Large intestine (tissue), 3 donors: ENCODE results near the gene B4GALT2. TPM values are rescaled to one million over a fixed set of nuclear protein-coding genes. Genes with fewer than 3 reads are reported as not detected.

Source experiments
- DNase-seq, 2 donors: peaks; one replicate each; pipeline versions ENCODE4 v3.0.0 to v3.0.0-alpha.2; 2013
- H3K27ac ChIP-seq: one replicate; pipeline ENCODE4 v1.5.1; 2013; ENCODE audit warnings: low read length
- H3K27me3 ChIP-seq: 2 replicates; pipeline ENCODE4 v1.6.1; 2013; ENCODE audit warnings: low read length; ENCODE audit not compliant: control insufficient read depth, insufficient read depth
- H3K36me3 ChIP-seq: 2 replicates; pipeline ENCODE4 v1.6.1; 2013; ENCODE audit warnings: low read length; ENCODE audit not compliant: control insufficient read depth, insufficient read depth
- H3K4me1 ChIP-seq: one replicate; pipeline ENCODE4 v1.6.1; 2013; ENCODE audit warnings: low read length; ENCODE audit not compliant: control insufficient read depth, insufficient read depth
- H3K4me3 ChIP-seq: one replicate; pipeline ENCODE4 v1.5.1; 2013; ENCODE audit warnings: low read length
- H3K9me3 ChIP-seq: one replicate; pipeline ENCODE4 v1.6.1; 2013; ENCODE audit warnings: mild to moderate bottlenecking, low read depth, low read length, moderate library complexity; ENCODE audit not compliant: control insufficient read depth
- whole genome bisulfite sequencing: methylation state at CpG from one replicate; pipeline ENCODE4 v1.1.5; 2013; ENCODE audit warnings: low lambda C conversion rate; ENCODE audit not compliant: insufficient coverage; 5-methylcytosine and 5-hydroxymethylcytosine counted together
- polyA plus RNA-seq: library from polyadenylated mRNA; unstranded; fragments of 120-200 nt; gene quantifications from one replicate; pipeline ENCODE4 v1.2.1, GENCODE V29; 2013

Gene B4GALT2
- polyA plus RNA-seq, 1 donor = 37.4 TPM

DNA sequence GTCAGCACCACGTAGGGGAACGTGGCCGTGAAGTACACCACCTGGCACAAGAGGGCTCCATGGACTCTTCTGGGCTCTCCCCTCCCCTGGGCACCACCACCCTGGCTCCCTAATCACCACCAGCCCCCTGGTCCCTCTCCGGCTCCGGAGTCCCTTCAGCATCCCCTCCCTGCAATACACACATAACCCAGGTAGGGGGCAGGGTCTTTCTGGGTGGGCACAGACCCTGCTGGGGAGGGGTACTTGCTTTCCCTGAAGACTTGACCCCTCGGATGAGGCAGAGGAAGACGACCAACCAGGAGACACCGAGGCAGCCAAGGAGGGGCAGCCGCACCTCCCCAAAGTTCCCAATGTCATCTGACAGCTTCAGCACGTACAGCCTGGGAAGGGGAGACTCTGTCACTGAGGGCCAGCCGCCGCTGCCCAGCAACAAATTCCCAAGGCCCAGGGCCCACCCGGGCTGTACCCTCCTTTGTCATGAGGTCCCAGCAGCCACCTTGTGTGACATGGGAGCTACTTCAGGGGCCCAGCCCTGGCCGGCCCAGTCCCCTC lies 23.7 kb downstream of the B4GALT2 start:
- H3K9me3 ChIP-seq = no peaks in the 10 kb centered on the region
- no peaks in the 10 kb centered on the region for H3K27me3 ChIP-seq
- DNase-seq = no peak
- WGBS = no CpG with 5 or more reads among the region's 14 CpGs
- H3K27ac ChIP-seq = no peak overlapping the region
- H3K4me3 ChIP-seq = no peak overlapping the region
- H3K36me3 ChIP-seq = no peaks in the 10 kb centered on the region
- H3K4me1 ChIP-seq = peaks cover 8% of the 10 kb centered on the region

GRCh38 chr1:44008259-44008658 lies 29.2 kb downstream of the B4GALT2 start:
- no CpG with 5 or more reads among the region's 12 CpGs for WGBS
- Histone ChIP-seq H3K36me3 (no peaks in the 10 kb centered on the region), H3K27ac (no peak overlapping the region)

DNA sequence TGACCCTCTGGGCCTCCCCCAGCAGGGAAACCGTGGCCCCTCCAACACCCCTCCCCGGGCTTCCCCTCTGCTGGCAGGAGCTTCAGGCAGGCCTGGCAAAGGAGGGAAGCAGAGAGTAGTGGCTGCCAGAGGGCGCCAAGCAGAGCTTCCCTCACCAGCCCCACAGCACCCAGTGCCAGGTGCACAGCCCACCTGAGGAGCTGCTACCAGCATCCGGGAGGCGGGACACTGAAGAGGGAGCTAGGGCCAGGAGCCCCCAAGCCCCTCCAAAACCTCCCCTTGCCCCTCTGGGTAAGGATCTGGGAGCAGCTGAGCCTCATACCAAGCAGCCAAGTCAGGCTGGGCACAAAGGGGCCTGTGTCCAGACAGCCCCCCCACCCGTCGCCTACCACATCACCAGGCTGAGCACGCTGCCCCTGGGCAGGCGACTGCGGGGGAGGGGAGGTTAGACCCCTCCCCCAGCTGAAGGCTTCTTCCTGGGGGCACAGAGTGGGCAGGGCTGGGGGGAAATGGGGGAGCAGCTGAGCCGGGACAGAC lies 32.0 kb downstream of the B4GALT2 start:
- no peak overlapping the region for H3K27ac ChIP-seq
- peaks cover 3% of the 10 kb centered on the region for H3K9me3 ChIP-seq
- DNase-seq = no peak
- peaks cover 11% of the 10 kb centered on the region for H3K4me1 ChIP-seq
- H3K27me3 ChIP-seq = no peaks in the 10 kb centered on the region
- H3K36me3 ChIP-seq = no peaks in the 10 kb centered on the region
- no CpG with 5 or more reads among the region's 11 CpGs for WGBS
- no peak overlapping the region for H3K4me3 ChIP-seq

More at GRCh38 chr1:44008259-44008658, 29.2 kb downstream of the B4GALT2 start:
- no peak overlapping the region for H3K4me3 ChIP-seq
- DNase-seq = no peak
- H3K9me3 ChIP-seq = peaks cover 3% of the 10 kb centered on the region
- no peaks in the 10 kb centered on the region for H3K27me3 ChIP-seq
- peaks cover 7% of the 10 kb centered on the region for H3K4me1 ChIP-seq

GRCh38 chr1:44012404-44012803 lies 33.4 kb downstream of the B4GALT2 start:
- Histone ChIP-seq H3K27me3 (no peaks in the 10 kb centered on the region), H3K4me3 (no peak overlapping the region), H3K9me3 (peaks cover 3% of the 10 kb centered on the region), H3K4me1 (peaks cover 11% of the 10 kb centered on the region), H3K36me3 (no peaks in the 10 kb centered on the region), H3K27ac (no peak overlapping the region)
- WGBS = no CpG with 5 or more reads among the region's 2 CpGs
- no peak for DNase-seq

DNA sequence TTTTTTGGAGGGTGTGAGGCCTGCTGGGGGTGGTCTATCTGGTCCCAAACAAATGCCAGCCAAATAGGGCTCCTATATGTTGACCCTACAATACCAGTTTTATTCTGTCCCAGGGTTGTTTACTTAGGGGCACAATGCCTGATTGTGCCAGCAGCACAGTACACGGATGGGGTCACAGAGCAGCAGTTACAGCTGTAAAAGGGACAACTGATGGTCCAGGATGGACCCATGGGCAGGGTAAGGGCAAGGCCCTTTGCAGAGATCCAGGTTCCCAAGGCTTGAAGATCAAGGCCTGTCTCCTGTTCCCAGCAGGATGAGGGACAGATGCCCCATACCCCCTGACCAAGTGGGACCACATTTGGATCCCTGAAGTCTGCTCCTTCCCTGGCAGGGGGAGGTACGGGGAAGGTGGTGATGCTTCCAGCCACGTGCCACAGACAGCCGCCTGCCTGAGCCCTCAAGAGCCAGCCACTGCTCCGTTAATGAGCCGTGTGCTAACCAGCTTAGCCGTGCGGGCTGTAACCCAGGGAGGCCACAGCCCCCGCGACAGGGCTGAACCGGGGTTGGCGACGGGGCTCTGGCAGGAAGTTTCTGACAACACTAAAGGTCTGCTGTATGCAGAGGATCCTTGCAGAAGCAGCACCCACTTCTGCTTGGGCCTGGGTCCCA lies 34.1 kb downstream of the B4GALT2 start:
- Histone ChIP-seq H3K27ac (no peak overlapping the region), H3K27me3 (no peaks in the 10 kb centered on the region), H3K36me3 (no peaks in the 10 kb centered on the region), H3K9me3 (peaks cover 3% of the 10 kb centered on the region), H3K4me3 (no peak overlapping the region), H3K4me1 (peaks cover 11% of the 10 kb centered on the region)
- WGBS = no CpG with 5 or more reads among the region's 13 CpGs
- DNase-seq = no peak

DNA sequence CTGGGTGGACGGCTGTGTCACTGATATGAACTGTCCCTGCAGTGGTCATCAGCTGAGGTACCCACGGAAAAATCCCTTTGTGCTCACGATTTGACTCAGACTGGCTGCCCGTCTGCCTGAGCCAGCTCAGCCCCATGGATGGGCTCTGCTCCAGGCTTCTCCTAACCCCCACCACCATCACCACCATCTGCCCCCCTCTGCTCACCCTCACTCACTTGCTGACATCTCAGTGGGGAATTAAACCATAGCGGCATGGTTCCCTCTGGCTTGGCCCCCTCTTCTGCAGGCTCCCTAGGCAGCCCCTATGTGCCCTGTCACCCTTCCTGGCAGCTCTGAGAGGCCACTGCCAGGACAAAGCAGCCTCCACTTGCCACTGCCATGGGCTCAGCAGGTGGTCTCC lies 34.9 kb downstream of the B4GALT2 start:
- H3K4me1 ChIP-seq = peaks cover 11% of the 10 kb centered on the region
- H3K4me3 ChIP-seq = no peak overlapping the region
- no peak overlapping the region for H3K27ac ChIP-seq
- no CpG with 5 or more reads among the region's 5 CpGs for WGBS
- no peaks in the 10 kb centered on the region for H3K27me3 ChIP-seq
- H3K36me3 ChIP-seq = no peaks in the 10 kb centered on the region
- DNase-seq = no peak
- peaks cover 3% of the 10 kb centered on the region for H3K9me3 ChIP-seq

- Histone ChIP-seq H3K27me3 (no peaks in the 10 kb centered on the region), H3K36me3 (no peaks in the 10 kb centered on the region), H3K4me1 (peaks cover 11% of the 10 kb centered on the region), H3K27ac (no peak overlapping the region), H3K4me3 (no peak overlapping the region), H3K9me3 (peaks cover 3% of the 10 kb centered on the region)
- DNase-seq = no peak
- WGBS = no CpG with 5 or more reads among the region's 8 CpGs
Measured at GRCh38 chr1:44014365-44015104, 35.5 kb downstream of the B4GALT2 start.

DNA sequence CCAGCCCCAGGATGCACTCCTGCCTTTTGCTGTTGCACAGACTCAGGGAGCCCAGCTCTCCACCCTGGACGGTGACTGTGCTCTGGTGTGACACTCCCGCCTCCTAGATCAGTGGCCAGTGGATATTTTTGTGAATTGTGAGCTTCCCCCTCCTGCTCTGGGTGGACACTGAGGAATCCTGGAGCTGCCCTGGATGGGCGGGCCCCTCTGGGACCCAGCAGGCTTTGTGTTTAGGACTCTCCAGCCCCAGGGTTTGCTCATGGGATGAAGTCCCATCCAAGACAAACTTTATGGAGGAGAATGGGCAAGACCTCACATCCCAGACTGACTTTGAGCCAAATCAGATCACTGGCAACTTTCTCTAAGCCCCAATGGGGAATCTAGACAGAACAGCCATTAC lies 36.2 kb downstream of the B4GALT2 start:
- Histone ChIP-seq H3K9me3 (peaks cover 3% of the 10 kb centered on the region), H3K4me3 (no peak overlapping the region), H3K27me3 (no peaks in the 10 kb centered on the region), H3K27ac (no peak overlapping the region), H3K36me3 (no peaks in the 10 kb centered on the region), H3K4me1 (peaks cover 11% of the 10 kb centered on the region)
- no peak for DNase-seq
- no CpG with 5 or more reads among the region's 3 CpGs for WGBS

DNA sequence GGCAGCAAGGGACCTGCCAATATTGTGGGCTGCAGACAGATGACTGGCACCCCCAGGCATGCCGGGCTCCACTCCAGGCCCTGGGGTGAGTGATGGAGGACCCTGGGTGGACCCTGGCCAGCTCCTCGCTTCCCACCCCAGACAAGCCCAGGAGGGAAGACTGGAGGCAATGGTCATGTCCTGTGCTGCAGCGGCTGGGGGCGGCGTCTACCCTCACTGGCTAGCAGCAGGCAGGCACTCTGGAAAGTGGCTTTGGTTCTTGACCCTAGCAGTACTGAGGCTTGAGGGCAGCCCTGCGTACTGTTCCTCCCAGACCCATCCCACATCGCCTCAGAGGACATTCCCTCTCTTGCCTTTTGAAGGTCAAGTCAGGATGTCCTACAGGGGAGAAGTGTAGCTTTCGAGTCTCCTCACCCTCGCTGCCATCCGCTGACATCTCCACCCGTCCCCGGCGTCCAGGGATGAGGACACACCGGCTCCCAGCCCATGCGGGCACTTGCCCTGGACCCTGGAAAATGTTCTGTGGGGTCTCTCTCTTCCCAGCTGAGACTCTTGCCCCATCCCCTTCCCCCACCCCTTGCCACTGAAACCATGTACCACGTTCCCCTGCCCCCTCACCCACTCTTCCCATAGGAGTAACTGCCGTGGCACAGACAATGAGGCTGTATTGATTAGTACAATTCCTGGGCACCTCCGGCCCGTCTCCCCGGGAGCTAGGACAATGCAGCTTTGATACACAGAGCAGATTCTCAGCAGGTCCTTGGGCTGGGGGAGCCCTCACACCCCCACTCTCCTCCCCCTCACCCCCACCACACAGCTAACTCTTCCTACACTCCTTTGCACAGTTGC lies 37.3 kb downstream of the B4GALT2 start:
- Histone ChIP-seq H3K9me3 (no peaks in the 10 kb centered on the region), H3K27ac (no peak overlapping the region), H3K27me3 (no peaks in the 10 kb centered on the region), H3K4me1 (peaks cover 9% of the 10 kb centered on the region), H3K36me3 (no peaks in the 10 kb centered on the region), H3K4me3 (no peak overlapping the region)
- DNase-seq = no peak
- no CpG with 5 or more reads among the region's 20 CpGs for WGBS

DNA sequence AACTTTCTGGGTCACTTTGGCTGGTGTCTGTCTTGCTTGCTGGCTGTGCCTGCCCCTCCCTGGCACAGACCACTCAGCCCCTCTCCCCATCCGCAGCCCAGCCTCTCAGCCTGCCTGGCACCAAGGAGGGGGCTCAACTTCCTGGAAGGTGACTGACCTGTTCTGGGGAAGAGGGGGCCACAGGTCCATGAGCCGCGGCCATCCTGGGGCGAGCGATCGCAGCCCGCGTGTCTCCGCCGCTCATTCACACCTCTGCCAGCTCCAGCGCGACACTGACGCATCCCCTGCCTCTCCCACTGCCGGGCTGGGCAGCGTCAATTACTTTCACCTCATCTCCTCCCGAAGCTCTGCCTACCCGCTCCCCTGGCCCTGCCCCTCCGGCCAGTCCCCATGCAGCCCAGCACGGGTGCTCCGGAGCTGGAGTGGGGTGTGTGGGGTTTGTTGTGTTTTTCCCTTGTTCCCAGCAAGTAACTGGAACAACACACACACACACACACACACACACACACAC lies 37.9 kb downstream of the B4GALT2 start:
- H3K27ac ChIP-seq = no peak overlapping the region
- H3K4me1 ChIP-seq = peaks cover 4% of the 10 kb centered on the region
- whole genome bisulfite sequencing = no CpG with 5 or more reads among the region's 20 CpGs
- no peak overlapping the region for H3K4me3 ChIP-seq
- peaks cover 3% of the 10 kb centered on the region for H3K36me3 ChIP-seq
- no peak for DNase-seq
- H3K27me3 ChIP-seq = no peaks in the 10 kb centered on the region
- no peaks in the 10 kb centered on the region for H3K9me3 ChIP-seq
